Activated naive CD4-positive, alpha-beta T cell (primary cell): ENCODE results near the gene COL4A2.

Experiments used
- DNase-seq, 4 experiments: peaks; one replicate each; lab custom pipeline; 2025; lab: John Stamatoyannopoulos, UW

Gene COL4A2

DNA sequence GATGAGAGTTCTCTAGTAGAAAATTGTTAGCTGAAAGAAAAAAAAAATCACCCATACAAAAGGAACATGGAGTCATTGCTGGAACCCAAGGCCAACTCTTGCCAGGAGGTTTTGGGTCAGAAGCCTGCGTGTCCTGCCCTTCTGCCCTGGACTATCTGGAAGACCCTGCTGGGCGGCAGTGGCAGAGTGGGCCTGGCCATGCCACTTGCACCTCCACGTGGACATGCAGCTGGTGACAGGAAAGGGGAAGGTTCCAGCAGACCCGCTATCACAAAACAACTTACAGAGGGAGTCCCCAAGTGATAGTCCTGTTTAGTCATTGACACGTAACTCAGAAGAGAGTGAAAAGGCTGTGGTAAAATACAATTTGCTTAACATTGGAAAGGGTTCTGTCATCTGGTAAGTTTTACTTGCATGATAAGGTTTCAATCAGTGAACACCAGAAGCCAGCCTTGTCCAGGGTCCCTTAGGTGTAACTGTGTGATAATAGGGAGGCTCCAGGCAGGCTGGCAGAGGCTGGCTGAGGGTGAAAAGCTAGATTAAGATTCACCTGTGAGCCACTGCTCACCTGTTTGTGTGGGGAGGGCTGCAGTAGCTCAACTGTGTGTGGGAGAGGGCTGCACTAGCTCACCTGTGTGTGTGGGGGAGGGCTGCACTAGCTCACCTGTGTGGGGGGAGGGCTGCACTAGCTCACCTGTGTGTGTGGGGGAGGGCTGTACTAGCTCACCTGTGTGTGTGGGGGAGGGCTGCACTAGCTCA, 47.8 kb downstream of the COL4A2 start:
- no peak for DNase-seq

- no peak for DNase-seq
Measured at GRCh38 chr13:110356362-110356761, 49.3 kb downstream of the COL4A2 start.

GRCh38 chr13:110358381-110358780, 51.3 kb downstream of the COL4A2 start:
- DNase-seq = no peak

DNA sequence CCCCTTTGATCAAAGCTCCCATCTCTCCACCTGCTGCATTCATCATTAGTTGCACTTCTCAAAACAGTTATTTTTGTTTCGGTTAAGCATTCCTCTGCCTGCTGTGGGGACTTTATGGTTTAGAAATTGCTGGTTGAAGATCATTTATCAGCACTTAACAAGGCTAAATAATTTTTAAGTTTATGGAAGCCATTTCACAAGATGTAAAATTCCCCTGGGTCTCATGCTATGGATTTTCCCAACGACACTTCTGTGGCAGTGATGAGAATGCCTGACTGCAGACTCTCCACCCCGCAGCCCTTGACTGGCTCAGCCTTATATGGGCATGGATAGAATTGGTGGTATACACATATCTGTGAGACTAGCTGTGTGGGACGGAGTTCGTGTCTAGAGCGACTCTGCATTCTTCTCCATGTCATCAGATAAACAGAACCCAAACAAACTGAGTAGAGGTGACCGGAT, 52.8 kb downstream of the COL4A2 start:
- DNase-seq = no peak

DNA sequence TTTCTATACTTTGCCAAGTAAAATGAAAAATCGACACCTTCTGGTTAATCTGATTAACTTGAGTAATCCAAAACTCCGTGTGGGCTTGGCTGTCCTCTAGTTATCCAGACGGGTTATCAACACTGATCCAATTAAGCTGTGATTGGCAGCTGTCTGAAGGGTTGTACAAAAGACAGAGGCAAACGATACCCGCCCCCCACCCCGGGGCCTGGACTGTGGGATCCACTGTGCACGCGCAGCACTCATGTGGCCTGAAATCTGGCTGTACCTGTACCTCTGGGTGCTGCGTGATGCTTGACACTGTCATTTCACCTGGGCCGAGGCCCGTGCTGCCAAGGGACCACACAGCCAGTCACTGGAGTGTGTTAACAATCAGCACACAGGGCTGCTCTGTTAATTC, 53.5 kb downstream of the COL4A2 start:
- no peak for DNase-seq

DNA sequence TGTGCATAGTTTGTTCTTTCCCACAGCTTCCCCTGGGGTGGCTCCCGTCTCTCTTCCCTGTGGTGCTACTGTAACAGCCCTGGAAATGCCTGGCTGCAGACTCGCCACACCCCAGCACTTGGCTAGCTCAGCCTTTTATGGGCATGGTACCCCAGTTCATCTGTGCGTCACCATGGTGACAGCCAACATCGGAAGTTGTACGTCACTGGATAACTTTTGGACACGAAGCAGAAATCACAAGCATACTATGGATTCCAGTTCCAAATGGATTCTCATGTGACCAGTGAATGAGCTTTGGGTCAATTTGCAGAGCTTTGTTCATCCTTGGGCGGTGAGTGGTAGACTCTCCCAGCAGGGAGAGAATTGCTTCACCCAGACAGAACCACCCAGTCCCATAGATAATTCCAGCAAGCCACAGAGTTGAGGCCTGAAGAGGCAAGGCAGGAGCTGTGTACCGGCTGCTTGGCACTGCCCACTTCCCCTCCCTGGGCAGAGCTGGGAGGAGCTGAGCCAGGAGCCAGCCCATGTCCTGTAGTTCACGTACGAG, 54.4 kb downstream of the COL4A2 start:
- no peak for DNase-seq

DNA sequence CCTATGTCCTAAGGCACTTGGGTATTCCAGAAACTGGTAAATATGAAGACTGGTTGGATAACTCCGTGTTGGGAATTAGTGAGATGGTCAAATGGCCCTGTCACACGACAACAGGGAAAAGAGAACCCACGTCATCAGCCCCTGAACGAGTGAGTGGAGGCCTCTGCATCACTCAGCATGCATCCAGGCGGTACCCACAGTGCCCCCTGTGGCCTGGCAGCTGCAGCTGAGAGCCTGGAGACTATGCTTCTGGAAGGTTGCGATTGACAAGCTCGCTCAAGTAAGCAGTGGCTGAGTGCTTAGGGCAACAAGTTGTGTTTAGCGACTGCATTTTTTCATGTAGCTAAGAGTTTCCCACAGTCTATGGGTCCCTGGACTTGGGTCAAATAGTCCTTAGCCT, 55.9 kb downstream of the COL4A2 start:
- DNase-seq = no peak

GRCh38 chr13:110364081-110364480, 57.0 kb downstream of the COL4A2 start:
- no peak for DNase-seq

DNA sequence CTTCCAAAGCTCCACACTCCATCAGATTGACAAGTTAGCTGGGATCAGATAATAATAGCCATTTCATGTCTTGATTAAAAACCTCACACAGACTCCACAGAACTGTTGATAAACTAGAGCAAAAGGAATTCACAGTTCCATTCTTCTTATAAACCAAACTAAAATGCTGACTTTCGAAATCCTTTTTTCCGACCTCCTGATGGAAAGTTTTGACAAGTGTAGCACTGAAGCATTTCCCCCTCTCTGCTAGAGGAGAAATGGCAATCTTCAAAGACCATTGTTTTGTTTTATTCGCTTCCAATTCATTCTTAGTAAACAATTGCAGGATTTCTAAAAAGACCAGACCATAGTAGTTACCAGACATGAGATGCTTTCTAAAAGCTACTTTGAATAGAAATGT, 58.8 kb downstream of the COL4A2 start:
- no peak for DNase-seq

- DNase-seq = no peak
Measured at GRCh38 chr13:110366733-110367132, 59.6 kb downstream of the COL4A2 start.

- no peak for DNase-seq
Measured at GRCh38 chr13:110367620-110368019, 60.5 kb downstream of the COL4A2 start.

GRCh38 chr13:110368408-110368807, 61.3 kb downstream of the COL4A2 start:
- no peak for DNase-seq

GRCh38 chr13:110369400-110369799, 62.3 kb downstream of the COL4A2 start:
- DNase-seq = no peak

- no peak for DNase-seq
Measured at GRCh38 chr13:110371550-110372465, 64.7 kb downstream of the COL4A2 start.

GRCh38 chr13:110372676-110373075, 65.6 kb downstream of the COL4A2 start:
- DNase-seq = no peak

DNA sequence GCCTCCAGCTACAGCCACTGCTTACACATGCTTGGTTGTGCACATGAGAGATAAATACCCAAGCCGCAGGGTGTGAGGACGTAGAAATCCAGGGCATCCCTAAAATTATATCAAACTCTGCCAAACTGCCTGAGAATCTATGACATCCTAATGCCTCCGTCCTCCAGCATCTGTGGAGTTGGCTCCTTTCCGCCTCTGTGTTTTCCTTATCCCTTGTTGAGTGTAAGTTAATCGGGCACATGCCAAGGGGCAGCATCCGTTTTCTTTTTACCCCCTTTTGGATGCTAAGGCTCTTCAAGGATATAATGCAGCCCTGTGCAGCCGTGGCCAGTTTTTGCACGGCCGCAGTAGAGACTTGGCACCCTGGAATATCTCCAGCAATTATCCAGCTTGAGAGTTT, 66.5 kb downstream of the COL4A2 start:
- no peak for DNase-seq

GRCh38 chr13:110374431-110375370, 67.6 kb downstream of the COL4A2 start:
- no peak for DNase-seq

DNA sequence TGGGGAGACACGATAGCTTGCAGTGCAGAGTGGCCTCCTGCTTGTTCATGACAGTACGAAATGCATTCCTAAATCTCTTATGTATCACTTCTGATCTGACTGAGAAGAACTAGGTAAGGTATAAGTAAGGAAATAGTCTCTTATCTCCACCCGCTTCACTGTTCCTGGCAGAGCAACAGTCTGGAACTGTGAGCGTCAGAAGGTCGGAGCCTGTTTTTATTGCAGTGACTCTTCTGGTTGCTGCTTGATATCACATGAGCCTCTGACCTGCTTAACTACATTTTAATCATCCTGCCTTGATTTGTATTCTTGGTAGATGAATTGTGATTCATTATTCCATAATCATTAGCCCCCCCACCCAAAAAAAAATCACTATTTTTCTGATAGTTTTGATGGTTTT, 69.0 kb downstream of the COL4A2 start:
- DNase-seq = no peak

- no peak for DNase-seq
Measured at GRCh38 chr13:110377178-110377825, 70.2 kb downstream of the COL4A2 start.

DNA sequence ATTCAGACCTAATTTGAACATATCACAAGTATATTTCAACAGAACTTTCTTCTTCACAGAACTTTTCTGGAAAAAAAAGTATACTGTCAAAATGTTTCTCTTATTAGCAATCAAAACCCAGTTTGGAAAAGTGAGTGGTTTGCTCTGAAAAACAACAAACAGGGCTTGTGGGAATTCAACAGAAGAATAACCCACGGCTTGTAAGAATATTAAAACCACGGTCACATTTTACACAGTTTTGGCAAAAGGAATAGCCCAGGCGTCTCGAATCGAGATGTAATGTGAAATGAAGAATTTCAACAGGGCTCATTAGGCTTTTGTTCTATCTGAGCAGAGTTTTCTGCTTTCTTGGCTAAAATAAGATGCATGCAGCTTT, 70.7 kb downstream of the COL4A2 start:
- no peak for DNase-seq

DNA sequence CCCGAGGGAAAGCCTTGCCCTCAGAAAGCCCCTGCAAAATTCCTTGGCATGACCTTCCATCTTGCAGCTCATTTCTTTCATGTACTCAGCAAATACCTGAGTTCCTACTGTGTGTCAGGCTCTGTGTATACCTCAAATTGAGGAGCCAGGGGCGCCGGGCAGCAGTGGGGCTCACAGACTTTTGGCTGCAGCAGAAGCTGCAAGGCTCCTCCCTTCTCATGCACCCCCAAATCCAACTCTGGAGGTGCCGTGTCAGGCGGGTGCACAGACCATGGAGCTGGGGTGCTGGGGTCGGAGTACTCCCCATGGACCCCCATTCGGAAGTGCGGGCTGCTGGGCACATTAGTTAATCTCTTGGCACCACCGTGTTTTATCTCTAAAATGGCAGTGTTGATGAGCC, 72.3 kb downstream of the COL4A2 start:
- DNase-seq = no peak
